ENCODE results near the gene UBTD2. TPM values are rescaled to one million over a fixed set of nuclear protein-coding genes. Genes with fewer than 3 reads are reported as not detected.
A peak's percentile ranks its signal among the peaks of the same experiment; 100 is the strongest.

The UBTD2 gene
- total RNA-seq, 1 donor from 2014 or later = 29.2 TPM

DNA sequence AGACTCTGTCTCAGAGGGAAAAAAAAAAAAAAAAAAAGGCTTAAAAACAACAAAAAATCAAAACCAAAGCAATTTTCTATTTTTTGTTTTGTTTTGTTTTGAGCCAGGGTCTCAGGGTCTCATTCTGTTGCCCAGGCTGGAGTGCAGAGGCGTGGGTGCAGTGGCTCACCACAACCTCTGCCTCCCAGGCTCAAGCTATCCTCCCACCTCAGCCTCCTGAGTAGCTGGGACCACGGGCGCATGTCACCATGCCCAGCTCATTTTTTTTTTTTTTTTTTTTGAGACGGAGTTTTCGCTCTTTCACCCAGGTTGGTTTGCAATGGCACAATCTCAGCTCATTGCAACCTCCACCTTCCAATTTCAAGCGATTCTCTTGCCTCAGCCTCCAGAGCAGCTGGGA, 101.3 kb downstream of the UBTD2 start:
- ATAC-seq (no peak), DNase-seq (ENCODE audit: low spot score) (no peak)
- intact Hi-C loops (cut with DNase I) = no loop called here

DNA sequence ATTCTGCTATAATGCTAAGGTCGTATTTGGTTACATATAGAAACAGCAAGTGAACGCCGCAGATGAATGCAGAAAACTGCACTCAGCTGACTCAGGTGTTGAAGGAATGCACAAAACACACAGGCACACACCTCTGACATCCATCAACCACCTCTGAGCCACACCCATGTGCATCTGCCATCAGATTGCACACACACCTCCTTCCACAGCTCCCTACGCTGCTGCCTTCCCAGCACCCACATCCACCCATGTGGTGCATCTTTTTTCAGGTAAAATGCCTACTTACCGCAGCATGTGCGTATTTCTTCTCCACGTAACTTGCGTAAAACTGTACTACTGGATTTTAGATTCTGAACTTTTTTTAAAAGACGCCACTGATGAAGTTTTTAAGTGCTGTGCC, 102.6 kb downstream of the UBTD2 start:
- DNase-seq (ENCODE audit: low spot score) = no peak
- intact Hi-C loops (cut with DNase I) = no loop called here
- ATAC-seq = no peak

DNA sequence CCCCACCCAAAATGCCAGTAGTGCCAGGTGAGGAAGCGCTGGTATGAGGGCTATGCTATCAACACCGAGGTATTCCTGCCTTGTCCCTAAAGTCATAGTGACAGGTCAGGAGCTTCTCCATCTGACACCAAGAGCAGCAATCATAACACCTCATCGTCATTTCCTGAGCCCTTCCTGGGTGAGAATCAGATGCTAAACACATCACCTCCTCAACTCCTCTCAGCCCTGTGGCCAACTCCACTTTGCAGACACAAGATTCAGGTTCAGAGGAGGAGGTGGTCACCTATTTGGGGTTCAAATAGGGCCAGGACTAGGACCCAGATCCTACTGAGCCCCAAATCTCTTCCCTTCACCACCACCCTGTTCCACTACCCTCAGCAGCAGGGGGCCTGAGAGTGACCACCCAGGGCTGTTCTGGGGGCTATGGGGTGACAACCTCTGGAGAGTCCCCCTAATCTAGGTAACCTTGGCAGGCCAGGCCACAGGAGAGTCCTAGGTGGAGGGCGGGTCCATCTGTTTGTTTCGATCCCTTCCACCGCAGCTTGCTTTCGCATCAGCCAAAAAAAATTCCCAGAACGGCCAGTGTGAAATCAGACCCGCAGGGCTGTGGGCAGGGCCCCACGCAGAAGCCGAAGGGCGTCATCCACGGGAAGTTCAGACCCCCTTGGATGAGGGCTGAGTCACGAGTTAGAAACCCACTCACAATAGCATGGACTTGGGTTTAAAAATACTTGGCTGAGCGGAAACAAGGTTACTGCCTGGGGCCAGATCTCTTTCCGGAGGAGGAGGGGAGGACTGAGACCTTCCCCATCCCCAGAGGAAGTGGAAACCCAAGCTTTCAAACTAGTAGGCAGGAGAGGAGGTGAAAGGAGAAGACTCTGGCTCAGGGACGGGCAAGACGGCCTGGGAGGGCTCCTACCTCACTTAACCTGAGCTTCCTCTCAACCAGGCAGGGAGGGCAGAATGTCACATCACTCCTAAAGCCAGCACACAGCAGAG, 104.3 kb downstream of the UBTD2 start:
- ATAC-seq (peak; percentile 39), DNase-seq (ENCODE audit: low spot score) (no peak)
- intact Hi-C loops (cut with DNase I) = no loop called here

DNA sequence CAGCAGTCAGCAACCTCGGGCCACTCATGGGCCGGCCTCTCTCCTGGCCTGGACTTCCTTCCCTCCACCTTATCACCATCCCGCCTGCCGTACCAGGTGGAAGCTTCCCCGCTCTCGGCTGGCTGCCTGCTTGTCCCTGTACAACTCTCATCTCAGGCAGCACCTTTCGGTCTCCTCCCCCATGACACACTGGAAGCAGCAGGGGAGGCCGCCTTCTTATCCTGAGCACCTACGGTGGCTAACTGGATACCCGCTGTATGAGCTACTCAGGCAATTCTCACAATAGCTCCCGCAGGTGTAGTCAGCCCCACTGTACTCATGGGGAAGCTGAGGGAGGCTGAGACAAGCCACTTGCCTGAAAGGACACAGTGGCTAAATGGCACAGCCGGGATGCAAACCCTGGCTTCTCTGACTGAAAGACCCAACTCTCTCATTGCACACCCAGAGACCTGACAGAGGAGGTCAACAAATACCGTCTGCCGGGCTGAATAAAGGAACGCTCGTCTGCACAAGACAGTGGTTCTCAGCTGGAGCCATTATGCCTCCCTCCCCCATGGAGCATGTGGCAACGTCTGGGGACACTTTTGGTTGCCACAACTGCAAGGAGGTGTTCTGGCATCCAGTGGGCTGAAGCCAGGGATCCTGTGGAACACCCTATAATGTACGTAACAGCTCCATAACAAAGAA, 105.1 kb downstream of the UBTD2 start:
- no peak for DNase-seq (ENCODE audit: low spot score)
- ATAC-seq = no peak
- intact Hi-C loops (cut with DNase I) = no loop called here

DNA sequence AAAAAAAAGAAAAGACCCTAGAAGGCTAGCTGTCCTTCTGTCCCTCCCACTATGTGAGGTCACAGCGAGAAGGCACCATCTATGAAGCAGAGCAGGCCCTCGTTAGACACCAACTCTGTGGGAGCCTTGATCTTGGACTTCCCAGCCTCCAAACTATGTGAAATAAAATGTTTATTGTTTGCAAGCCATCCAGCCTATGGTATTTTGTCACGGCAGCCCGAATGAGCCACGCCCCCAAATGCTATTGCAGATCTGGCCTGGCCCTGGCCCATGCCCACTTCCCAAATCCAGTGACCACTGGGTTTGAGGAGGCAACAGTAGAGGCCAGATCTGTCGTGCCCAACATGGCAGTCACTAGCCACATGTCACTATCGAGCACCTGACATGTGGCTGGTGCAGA, 106.4 kb downstream of the UBTD2 start:
- no peak for DNase-seq (ENCODE audit: low spot score)
- no peak for ATAC-seq
- intact Hi-C loops (cut with DNase I) = no loop called here

DNA sequence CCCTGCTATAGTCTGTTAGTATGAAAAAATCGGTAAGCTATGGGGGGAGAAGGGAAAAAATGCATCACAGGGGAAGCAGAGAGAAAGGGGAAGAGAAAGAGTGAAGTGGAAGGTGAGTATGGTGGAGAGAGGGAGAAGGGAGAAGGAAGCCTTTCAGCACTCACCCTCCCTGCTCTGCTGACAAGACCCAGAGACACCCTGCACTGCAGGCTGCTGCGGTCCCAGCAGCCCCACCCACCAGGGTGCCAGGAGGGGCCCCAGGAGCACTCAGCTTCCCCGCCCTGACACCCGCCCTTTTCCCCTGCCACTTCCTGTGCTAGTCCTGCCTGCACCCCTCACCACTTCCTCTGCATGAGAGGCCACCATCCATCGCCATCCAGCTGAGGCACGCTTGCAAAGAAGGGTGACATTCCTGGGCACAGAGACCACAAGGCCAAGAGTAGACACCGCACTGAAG, 108.3 kb downstream of the UBTD2 start:
- intact Hi-C loops (cut with DNase I) = no loop called here
- DNase-seq (ENCODE audit: low spot score) (no peak), ATAC-seq (peak; percentile 60)

DNA sequence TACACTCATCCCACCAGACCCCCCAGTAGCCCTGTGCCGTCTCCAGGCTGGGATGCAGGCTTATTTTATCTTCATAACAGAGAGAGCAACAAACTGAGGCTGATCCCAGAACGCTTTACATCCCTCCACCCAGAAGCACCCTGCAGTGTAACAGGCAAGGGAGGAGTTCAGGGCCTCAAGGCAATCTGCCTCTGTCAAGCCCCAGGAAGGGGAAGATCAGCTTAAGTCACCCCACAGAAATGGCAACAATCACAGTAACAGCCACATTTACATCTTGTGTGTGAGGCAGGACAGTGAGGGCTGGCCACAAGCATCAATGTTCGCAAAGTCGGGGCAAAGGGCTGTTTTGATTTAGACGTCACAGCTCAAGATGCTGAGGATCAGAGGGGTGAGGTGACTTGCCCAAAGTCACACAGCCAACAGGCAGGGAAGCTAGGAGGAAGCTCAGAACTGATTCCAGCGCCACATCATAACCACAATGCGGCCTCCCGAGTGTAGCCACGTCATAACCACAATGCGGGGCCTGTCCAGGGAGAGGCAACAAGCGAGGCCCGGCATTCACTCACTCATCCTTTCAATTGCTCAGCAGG, 109.9 kb downstream of the UBTD2 start:
- intact Hi-C loops (cut with DNase I) = no loop called here
- no peak for ATAC-seq
- no peak for DNase-seq (ENCODE audit: low spot score)

DNA sequence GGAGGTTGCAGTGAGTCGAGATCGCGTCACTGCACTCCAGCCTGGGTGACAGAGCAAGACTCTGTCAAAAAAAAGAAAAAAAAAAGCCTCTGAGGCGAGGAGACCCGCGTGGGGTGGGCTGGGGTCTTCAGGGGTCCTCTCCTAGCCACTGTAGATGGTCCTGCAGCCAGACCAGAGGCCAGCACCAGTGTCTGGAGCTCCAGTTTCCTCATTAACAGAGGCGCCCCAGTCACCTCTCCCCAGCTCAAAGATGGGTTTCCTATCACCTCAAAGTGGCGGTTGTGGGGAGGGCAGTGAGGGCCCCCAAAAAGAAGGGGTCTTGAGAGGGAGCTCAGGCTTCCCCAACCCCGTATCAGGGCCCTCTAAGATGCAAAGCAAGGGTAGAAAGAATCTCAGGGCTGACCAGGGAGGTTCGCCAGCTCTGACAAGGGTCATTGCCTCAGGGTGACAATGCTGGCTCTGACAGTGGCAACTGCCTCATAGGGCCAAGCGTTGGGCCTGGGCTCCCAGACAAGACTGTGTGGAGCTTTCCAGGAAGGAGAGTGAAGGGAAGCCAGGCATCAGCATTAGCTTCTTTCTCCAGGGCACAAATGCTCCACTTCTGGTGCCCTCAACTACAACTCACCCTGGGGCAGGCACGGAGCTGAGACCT, 110.5 kb downstream of the UBTD2 start:
- intact Hi-C loops (cut with DNase I) = no loop called here
- peak; percentile 54 for ATAC-seq
- DNase-seq (ENCODE audit: low spot score) = no peak

DNA sequence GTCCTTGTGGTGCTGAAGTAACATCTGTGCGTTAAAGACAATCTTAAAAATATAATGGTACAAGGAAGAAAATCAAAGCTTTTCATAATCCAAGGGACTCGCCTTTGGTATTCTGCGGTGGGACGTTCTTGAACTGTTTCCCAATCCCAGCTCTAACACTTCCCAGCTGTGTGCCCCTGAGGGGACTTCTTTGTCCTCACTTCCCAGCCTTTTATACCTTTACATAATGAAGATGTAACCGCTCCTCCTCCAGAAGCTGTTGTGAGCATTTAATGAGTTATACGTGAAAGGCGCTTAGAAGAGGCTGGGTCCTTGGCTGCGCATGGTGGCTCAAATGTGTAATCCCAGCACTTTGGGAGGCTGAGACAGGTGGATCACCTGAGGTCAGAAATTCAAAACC, 112.4 kb downstream of the UBTD2 start:
- ATAC-seq (no peak), DNase-seq (ENCODE audit: low spot score) (no peak)
- intact Hi-C loops (cut with DNase I) = no loop called here

DNA sequence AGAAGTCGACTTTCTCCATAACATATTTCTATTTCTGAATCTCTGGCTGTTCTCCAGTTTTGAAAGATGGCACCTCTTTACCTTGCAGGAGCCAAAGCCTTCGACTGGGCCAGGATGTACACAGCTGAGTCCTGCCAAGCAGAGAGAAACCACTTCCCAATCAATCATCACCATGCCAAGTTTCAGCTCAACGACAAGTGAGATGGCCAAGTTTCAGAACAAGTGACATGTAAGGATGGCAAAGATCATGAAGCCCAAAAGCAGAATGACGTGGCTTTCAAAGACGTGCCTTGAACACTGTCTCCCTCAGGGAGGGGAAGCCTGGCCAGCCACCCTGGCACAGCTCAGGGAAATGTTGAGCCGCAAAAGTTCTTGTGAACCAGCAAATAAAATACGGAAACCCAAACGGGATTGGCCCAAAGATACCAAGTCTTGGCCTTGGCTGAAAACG, 113.3 kb downstream of the UBTD2 start:
- ATAC-seq (no peak), DNase-seq (ENCODE audit: low spot score) (no peak)
- intact Hi-C loops (cut with DNase I) = no loop called here

DNA sequence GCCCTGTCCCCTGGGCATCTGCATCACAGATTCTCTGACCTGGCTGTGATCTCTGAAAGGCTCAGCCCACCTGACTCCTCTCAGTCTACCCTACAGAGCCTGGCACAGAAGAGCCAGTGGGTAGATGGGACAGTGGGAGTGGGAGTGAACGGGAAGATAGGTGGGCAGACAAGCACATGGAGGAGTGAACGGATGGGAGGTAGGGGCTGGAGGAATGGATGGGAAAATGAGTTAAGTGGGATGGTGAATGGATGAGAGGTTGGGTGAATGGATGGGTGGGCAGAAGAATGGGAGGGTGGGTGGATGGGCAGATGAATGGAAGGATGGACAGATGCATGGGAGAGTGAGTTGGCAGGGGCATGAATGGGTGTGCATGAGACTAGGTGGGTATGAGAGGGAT, 114.3 kb downstream of the UBTD2 start:
- ATAC-seq = no peak
- no peak for DNase-seq (ENCODE audit: low spot score)
- intact Hi-C loops (cut with DNase I) = no loop called here

DNA sequence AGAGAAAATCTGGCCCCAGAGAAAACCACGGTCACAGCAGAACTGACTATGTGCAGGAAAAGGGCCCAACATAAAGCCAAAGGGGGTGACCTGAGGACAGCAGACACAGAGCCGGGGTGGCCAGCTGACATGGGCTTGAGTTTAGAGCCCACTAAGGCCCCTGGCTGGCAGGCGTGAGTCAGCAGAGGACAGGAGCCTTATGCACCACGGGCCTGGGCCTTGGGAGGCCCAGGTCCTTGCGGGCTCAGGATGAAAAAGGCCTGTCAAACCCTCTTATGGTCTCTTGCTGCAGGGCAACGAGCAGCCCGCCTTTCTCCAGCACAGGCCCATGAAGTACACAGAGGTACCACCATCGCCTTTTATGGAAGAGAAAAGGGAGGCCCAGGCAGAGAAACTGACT, 115.3 kb downstream of the UBTD2 start:
- intact Hi-C loops (cut with DNase I) = no loop called here
- DNase-seq (ENCODE audit: low spot score) = no peak
- no peak for ATAC-seq

DNA sequence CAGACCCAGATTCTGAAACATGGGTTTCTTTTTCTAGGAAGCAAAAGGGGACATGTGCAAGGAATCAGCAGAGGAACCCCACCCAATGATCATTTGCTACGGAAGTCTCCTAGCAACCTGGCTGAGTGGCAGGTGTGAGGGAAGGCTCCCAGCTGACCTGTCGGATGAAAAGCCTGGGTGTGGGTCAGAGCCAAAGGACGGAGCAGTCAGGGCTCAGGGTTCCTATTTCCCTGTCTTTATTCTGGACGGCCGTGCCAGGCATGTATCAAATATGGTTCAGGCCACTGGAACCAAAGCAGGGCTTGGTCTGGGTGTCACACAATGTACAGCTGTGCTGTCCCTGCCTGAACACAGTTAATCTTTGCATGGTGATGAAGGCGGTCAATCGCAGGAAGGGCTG, 115.7 kb downstream of the UBTD2 start:
- DNase-seq (ENCODE audit: low spot score) = no peak
- no peak for ATAC-seq
- intact Hi-C loops (cut with DNase I) = no loop called here

DNA sequence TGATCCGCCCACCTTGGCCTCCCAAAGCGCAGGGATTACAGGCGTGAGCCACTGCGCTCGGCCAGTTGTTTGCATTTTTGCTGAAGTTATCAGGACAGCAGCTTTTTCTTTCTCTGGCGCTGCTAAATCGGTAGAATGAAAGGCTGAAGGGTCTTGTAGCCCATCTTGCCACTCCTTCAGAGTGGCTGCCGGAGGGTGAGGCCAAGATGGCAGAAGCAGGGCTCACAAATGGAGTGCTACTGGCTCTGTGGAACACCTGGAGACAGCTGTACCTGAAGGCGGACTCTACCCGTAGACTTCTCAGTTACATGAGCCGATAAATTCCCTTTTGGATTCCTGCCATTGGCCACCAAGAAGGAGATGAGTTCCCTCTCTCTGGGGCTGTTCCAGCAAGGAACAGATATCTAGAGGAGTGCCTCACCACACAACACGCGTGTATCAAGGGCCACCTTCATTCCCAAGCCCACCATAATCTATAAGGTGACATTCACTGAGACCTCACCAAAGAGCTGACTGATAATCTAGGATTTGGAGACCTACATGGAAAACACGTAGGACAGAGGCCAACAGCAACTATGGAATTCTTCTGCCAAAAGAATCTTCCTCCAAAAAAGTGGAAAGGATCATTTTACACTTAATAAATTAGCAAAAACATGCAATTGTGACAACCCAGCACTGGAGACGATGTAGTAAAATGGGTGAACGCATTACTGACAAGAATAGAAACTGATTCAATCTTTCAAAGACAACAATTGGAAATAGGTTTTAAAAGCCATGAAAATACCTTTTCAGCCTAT, 117.3 kb downstream of the UBTD2 start:
- intact Hi-C loops (cut with DNase I) = no loop called here
- DNase-seq (ENCODE audit: low spot score) (no peak), ATAC-seq (no peak)

DNA sequence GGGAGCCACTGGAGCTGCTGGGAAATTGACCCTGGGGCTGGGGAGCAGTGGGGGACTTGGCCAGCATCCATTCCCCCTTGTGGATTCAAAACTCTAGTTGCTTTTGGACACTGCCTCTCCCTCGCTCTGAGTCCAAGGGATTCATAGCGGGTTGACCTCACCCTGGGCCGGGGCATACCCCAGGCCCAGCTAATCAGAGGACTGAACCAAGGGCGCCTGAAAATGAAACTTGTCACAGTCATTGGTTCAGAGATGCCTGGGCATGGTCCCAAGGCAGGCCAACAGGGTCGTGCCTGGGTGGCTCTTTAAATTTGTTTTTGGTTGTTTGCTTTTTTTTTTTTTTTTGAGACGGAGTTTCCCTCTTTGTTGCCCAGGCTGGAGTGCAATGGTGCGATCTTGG, 118.1 kb downstream of the UBTD2 start:
- intact Hi-C loops (cut with DNase I) = no loop called here
- DNase-seq (ENCODE audit: low spot score) (no peak), ATAC-seq (peak; percentile 27)

DNA sequence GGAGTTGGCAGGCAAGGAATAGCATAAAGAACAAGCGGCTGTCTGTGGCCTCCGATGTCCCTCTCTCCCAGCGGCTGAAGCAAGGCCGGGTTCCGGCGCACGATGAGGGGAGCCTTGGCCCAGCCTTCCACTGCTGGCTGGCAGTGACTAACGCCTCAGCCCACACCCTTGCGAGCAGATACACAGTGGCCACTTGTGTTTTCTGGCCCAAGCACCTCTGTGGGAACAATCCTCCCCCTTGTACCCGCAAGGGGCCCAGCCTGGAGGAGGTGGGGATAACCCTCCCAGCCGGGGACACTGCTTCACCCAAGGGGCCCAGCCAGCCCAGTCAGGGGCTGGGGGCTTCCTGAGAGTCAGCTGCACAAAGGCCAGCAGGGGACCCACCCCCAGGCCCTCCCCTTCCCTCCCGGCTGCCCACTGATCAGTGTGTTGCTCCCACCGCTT, 118.8 kb downstream of the UBTD2 start:
- intact Hi-C loops (cut with DNase I) = no loop called here
- DNase-seq (ENCODE audit: low spot score) (peak; percentile 82), ATAC-seq (peak; percentile 91)

DNA sequence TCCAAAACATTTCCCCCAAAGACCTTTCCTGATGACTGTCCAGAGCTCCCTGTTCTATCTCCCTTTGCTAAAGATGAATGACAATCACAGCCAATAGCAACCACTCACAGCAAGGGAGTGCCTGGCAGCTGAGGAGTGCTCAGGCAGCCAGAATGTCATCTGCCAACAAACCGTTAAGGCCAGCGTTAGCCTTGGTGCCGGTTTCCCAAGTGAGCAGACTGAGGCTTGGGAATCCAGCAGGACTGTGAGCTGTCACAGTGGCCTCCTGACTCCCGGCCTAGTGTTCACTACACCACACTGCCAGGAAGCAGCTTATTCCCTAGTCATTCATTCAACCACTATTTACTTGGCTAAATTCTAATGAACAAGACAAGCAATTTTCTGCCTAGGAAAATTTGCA, 120.2 kb downstream of the UBTD2 start:
- intact Hi-C loops (cut with DNase I) = no loop called here
- peak; percentile 47 for ATAC-seq
- no peak for DNase-seq (ENCODE audit: low spot score)

DNA sequence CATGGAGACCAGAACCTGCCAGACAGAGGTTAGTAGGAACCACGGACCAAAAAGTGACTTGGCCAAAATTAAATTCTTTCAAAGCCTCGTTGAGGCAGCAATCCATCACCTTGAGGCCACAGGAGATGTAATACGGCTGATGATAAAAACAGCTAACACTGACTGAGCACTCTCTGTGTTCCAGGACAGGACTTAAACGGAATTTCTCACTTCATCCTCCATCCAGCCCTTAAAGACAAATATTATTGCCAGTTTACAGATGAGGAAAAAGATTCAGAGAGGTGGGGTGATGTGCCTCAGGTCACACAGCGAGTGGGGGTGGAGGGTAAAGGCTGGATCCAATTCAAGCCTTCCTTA, 120.6 kb downstream of the UBTD2 start:
- DNase-seq (ENCODE audit: low spot score) (no peak), ATAC-seq (no peak)

More for the DNA sequence above, 120.6 kb downstream of the UBTD2 start:
- intact Hi-C loops (cut with DNase I) = no loop called here

Data from sciatic nerve (tissue), 2 donors.